HG03060 (cell line): Measurements from ENCODE around the gene UNKL.

ENCODE experiments used
- ATAC-seq: cut with Tn5 transposase; IDR thresholded peaks from one replicate; pipeline ENCODE4 v1.9.1; 2021; ENCODE audit warnings: low read depth, moderate number of reproducible peaks; ENCODE audit not compliant: unreplicated experiment

The UNKL gene

DNA sequence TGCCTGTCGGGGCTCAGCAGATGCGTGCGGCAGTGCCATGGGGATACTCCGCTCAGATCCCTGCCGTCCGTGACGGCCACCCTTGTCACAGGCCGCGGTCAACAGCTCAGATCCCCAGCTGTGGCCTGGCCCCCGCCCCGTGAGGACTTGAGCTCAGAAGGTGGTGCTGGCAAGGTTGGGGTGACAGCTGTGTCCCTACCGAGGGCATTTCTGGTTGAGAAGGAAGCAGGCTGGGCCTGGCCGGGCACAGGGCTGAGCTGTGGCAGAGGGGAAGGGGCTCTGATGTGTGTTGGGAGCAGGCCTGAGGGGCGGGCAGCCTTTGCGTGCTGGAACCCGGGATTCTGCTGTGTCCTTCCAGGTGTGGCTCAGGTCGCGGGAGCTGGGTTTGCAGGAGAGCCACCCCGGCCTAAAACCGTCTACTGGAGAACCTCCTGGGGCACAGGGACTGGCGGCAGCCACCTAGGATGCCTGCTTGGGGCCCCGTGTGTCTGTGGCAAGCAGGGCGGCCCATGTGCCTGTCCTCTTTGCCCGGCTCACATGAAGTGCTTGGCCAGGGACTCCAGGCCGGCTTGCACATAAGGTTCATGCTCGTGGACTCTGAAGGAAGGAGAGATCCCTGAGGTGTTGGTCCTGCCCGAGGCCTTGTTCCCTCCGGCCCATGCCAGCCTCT, 100.0 kb downstream of the UNKL start:
- no peak for ATAC-seq

DNA sequence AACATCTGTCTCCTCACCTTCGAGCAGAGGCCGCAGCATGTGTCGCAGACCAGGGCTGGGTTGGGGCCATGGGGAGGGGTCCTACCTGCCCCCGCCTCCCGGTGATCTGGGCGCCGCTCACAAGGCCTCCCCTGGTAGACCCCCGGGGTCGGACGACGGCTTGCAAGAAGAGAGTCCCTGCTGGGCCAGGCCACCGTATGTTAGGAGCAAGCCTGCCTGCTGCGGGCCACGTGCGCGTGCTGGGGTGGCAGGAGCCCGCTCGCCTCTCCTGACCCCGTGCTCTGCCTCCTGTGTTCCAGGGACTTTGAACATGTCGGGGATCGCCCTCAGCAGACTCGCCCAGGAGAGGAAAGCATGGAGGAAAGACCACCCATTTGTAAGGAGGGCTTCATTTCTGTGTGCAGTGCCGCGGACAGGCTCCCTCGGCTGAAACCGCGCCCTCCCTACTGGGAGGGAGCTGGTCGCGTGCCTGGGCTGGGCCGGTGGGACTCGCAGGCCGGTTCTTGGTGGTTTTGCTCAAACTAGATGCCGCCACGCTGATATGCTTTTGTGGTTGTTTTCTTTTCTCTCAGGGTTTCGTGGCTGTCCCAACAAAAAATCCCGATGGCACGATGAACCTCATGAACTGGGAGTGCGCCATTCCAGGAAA, 100.7 kb downstream of the UNKL start:
- no peak for ATAC-seq
